ENCODE measurements around the gene XDH.

XDH gene

DNA sequence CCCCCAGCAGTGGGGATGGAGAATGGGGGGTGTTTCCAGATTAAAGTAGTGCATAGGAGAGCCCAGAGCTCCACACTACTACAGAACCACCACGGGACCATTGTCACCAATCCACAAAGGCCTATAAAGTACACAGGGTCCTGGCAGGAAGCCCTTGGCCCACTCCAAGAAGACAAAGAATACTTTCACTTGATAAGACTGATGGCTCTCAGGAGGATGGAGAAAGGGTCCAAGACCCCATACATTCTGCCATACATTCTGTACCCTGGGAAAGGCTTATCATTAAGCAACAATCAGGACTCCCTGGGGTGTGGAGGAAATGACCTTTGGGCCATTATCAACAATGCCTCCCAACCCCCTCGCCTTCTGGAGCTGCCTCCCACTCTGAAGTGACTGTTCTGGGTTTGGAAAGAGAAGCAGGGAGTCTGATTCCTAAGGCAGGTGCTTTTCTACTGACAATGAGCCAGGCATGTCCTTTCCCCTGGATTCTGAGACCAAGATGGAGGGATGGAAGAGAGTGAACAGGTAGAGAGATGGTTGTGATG lies 85.4 kb downstream of the XDH start:
- DNase-seq (ENCODE audit: low read depth in 2 of 2): no peak

DNA sequence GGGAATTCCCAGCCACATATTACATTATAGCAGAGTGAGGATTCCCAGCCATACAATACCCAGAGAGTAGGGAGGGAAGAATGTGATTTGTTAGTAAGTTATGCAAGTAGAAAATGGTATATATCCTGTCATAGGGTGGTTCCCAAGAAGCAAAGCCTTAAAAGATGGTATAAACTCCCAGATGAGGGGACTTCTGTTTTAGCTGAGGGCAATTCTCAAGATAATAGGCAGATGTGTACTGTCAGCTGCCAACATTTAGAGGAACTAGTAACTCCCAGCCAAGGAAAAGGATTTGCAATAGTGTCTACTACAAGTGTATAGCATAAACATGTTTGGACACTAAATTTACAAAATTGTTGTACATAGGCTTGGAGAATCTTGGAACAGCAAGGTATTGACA lies 86.5 kb downstream of the XDH start:
- DNase-seq (ENCODE audit: low read depth in 2 of 2): no peak

DNA sequence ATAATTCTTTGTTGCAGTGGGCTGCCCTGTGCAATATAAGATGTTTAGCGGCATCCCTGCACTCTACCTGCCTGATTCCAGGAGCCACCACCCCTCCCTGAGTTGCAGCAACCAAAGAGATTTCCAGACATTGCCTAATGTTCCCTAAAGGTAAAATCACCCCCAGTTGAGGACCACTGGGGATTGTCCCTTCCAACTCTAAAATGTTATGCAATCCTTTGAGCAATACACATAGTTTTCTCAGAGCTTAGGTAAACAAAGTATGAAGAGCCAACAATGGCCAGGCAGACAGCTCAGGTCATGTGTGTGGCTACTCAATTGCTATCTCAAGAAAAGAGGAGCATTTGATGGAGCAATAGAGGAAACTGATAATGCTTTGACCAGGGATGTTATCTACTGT lies 87.0 kb downstream of the XDH start:
- DNase-seq (ENCODE audit: low read depth in 2 of 2): no peak

DNA sequence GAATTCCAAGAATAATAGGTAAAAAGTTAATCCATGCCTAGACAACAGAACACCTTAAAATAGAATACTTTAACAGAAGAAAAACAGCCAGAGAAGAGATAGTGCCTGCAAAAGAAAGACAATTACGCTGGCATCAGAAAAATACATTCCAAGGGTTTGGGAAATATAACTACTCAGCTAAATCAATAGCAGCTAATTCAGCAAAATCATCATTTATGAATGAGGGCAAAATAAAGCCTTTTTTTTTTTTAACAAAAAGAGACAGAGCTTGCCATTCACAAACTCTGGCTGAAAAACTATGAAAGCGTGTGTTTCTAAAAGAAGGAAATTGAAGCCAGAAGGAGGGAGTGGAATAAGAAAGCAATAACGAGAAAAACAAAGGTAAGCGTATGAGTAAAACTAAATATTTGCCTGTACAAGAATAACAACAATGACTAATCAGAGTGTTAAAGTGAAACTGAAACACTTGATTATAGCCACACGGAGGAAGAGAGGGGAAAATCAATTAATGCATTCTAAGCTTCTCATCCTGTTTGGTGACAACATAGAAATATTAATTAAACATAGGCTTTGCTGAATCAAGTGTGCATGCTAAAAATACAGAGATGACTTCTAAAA lies 90.4 kb downstream of the XDH start:
- DNase-seq (ENCODE audit: low read depth in 2 of 2): no peak

DNA sequence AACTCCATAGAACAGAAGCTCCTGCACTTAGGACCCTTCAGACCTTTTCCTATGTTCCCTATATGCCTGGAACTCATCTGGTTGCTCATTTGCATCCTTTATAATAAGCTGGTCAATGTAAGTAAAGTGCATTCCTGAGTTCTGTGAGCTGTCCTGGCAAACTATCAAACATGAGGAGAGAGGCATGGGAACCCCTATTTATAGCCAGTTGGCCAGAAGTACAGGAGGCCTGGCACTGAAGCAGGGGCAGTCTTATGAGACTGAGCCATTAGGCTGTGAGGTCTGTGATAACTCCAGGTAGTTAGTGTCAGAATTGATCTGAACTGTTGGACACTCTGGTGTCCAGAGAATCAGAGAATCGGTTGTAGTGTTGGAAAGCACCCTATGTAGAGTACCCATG lies 92.2 kb downstream of the XDH start:
- no peak for DNase-seq (ENCODE audit: low read depth in 2 of 2)

GRCh38 chr2:31319406-31320175 lies 95.0 kb downstream of the XDH start:
- no peak for DNase-seq (ENCODE audit: low read depth in 2 of 2)

GRCh38 chr2:31318361-31319336 lies 95.9 kb downstream of the XDH start:
- peak; percentile 27 to 28 for DNase-seq (ENCODE audit: low read depth in 2 of 2)

DNA sequence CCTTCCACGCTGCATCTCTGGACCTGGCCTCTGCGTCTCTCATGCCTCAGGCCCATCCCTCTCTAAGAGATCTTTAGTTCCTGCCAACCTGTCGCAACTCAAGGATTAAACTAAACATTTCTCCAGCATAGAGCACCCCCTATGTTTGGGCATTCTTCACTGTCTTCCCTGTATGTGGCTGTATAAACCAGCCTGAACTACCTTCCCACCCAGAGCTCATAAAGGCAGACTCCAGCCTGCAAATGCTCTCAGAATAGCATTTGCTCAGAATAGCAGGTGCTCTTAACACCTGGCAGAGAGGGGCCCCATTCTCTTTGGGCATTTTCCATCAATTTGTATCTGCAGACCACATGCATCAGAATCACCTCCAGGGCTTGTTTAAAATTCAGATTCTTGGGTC lies 97.1 kb downstream of the XDH start:
- no peak for DNase-seq (ENCODE audit: low read depth in 2 of 2)

DNA sequence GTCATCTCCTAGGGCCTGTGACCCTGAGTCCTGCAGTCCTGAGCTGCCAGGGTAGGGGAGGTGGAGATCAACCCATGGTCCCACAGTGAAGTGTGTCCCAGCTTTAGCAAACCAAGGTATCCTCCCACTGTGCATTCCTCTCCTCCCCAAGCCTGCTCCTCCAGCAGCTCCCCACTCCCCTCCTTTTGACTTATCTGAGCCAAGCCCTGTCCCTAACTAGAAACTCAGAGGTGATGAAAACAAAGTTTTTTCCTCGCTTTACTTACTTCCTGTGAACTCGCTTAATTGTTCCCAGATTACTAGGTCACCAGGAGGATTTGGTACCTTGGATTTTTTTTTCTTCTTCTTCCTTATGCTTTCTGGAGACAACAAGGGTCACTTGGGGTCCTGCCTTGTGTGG lies 99.8 kb downstream of the XDH start:
- no peak for DNase-seq (ENCODE audit: low read depth in 2 of 2)

DNA sequence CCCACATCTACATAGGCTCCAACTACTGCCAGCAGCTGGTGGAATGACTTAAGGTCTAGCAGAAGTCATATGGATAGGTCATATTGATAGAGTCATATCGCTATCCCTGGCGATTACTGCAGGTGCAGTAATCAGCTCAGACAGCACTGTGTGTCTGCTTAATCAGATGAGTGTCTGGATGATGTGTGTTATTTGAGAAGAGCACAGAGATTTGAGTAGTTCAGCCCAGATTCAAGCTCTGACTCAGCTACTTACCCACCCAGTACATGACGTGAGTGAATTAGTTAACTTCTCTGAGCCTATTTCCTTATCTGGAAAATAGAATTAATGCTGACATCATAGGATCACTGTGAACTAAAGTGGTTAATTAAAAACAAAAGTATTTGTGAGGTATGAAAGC lies 101.6 kb downstream of the XDH start:
- DNase-seq (ENCODE audit: low read depth in 2 of 2): no peak

GRCh38 chr2:31304816-31305215 lies 109.7 kb downstream of the XDH start:
- DNase-seq (ENCODE audit: low read depth in 2 of 2): no peak

DNA sequence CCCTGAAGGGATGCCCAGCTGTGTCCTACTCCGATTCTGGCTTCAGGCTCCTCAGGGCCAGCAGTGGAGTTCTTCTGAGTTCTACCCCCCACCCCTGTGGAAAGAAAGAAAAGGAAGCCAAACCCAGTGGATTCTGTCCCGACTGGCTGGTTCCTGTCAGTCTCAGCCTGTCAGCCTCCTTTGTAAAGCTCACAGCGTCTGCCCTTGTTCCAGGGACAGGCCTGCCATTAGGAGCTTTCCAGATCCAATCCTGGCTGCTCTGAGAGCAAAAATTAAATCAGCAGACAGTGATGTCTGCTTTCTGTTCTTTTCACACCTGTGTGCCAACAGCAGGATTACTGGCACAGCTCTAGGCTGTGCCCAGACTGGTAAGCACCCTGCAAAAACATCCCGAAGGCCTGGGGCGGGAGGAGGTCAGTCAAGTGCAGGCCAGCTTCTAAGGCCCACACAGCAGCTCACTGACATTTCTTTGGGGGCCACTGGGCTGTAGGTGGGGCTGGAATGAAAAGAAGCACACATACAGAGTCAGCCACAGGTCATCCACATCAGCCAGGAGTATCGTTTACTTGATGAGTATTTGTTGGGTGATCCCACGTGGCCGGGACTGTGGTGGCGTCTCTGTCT lies 111.5 kb downstream of the XDH start:
- DNase-seq (ENCODE audit: low read depth in 2 of 2): no peak

DNA sequence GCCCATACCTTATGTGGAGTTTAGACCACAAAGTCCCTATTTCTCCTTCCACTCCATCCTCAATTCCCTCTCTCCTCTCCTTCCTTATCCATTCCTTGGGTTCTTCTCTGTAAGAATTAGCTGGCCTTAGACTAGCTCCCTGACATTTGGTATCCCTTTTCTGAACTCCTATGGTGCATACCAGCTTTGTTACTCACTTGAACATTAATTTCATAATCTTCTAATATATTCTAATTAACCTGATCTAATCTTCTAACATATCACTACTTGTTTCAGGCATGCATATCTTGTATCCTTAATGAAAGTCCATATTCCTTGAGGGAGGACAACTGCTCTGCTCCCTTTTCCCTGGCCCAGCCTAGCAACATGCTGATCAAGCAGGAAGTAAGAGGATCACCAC lies 114.2 kb downstream of the XDH start:
- no peak for DNase-seq (ENCODE audit: low read depth in 2 of 2)

GRCh38 chr2:31299547-31299946 lies 115.0 kb downstream of the XDH start:
- no peak for DNase-seq (ENCODE audit: low read depth in 2 of 2)

DNA sequence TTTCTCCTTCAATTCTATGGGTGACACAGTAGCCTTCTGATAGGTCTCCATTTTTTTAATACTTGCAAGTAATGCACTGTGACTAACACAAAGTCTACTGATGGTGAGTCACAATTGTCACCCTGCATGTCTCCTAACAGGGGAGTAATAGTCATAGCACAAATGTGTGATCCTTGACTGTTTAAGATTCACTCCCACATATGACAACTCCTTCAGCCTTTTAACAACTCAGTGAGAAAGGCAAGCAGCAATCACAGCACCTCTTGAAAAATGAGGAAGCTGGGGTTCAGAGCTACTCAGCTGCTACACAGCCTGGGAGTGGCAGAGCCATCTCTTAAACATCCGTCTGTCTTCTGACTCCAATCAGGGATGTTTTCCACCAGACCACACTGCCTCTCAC lies 116.8 kb downstream of the XDH start:
- DNase-seq (ENCODE audit: low read depth in 2 of 2): no peak

- no peak for DNase-seq (ENCODE audit: low read depth in 2 of 2)
Observed at GRCh38 chr2:31296641-31297287, 117.8 kb downstream of the XDH start.

DNA sequence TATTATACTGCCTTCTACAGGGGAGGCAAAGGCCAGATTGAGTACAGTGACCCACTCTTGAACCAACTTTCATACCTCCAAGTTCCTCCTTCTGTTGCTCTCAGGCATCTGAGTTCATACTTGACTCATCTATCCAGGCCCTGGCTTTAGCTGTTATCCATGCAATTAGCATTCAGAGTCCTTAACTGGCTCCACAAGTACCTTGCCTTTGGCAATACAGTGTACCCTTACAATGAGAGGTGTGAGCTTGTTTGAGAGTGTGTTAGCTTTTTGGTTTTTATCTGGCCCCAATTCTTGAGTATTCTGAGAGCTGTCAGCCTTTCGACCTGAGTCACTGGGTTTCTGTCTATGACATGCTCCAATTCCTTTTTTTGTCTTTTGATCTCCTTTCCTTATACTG lies 120.3 kb downstream of the XDH start:
- no peak for DNase-seq (ENCODE audit: low read depth in 2 of 2)

DNA sequence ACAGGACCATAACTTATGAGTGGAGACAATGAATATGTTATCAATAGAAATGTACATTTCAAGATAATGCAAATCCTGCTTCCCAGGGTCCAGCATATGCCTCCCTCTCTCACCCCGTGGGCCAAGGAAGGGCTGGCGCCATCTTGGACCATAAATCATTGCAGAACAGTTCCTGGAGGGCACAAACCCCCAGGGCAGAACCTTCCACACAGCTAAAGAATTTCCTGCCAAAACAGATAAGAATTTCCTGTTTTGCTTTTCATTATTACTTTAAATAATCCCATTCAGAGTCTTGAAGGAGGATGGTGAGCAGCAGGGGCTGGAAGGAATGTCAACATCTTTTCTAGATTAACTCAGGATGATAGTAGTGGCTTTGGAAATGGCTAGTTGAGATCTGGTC lies 126.9 kb downstream of the XDH start:
- no peak for DNase-seq (ENCODE audit: low read depth in 2 of 2)

- no peak for DNase-seq (ENCODE audit: low read depth in 2 of 2)
Observed at GRCh38 chr2:31286961-31287550, 127.5 kb downstream of the XDH start.

DNA sequence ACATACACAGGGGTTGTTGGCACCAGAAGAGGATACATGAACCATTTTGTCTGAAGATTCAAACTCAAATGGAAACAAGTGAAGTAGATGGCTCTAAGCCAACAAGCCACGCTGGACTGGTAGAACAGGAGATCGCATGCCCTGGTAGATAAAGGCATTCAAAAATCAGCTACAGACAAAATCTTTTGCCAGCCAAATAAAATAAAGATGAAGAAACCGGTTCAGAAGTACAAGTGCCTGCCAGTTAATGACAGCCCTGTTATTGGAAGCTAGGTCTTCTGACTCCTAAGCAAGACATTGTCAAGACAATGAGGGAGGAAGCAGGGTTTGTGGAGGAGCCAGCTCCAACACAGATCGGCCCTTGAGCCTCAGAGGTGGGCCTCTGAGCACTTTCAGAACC lies 128.3 kb downstream of the XDH start:
- DNase-seq (ENCODE audit: low read depth in 2 of 2): no peak
